HS-27A (cell line): Measurements from ENCODE around the gene EML4.

Source experiments
- DNase-seq: peaks from one replicate; pipeline ENCODE4 v3.0.0-alpha.2; 2012; ENCODE audit warnings: low read depth, missing footprints

The EML4 gene

DNA sequence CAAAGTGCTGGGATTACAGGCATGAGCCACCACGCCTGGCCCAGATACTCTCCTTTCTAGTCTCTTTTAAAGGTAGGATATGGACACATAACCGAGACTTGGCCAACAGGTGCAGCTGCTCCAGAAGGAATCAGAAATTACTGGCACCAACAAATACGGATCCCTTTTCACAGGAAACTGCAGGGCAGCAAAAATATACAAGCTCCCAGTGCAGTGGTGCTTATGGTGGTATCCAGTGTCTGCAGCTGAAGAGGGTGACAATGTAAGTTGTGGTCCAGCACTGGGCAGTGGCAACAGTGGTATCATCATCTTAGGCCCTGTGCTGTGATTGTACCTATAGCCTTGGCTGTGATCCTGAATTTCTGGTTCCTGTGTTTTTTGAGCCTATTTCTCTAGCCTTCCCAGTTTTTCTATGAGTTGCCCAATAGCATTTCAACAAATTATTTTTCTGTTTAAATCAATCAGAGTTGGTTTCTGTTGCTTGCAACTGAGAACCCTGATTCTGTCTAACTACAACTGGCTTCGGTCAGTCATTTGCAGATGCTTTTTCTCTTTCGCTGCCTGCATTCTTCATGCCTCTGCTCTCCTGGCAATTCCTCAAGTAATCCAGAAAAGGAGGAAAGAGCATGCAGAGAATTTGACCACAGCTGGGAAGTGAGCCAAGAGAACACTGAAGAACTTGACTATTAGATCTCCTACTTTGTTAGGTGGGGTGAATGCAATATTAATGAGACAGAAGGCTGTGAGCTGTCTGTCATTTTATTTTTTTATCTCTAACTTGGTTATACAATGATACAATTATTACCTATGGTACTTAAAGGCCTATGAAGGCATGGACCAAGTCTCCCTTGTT is 30.8 kb upstream of the EML4 start:
- DNase-seq, result peak; percentile 98

DNA sequence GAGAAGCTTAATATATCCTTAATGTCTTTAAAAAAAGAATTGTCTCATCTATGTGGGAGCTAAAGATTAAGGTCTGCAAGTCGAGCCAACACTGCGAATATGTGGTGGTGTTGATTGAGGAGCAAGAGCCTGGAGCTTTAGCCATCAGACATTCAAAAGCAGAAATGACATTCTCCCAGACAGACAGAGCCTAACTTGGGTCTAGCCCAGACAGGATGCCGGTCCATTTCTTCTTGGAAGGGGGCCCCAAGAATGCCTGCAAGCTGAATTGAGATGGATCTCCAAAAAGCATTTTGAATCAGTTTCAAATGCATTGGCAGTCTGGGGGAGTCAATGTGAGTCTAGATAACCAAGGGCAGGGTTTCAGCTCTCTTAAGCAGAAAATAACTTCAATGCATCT is 30.1 kb upstream of the EML4 start:
- DNase-seq, result no peak

DNA sequence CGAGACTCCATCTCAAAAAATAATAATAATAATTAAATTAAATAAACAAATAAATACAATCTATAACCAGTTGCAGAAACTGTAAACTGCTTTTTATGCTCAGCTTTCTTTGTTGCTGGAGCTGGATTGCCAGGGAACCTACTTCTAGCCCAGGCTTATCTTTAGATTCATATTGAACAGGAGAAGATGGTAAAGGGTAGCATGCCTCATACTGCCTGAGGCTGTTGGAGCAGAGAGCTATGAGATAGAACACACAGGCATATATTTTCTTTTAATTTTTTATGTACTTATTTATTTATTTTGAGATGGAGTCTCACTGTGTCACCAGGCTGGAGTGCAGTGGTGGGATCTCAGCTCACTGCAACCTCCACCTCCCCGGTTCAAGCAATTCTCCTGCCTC is 28.7 kb upstream of the EML4 start:
- no peak for DNase-seq

DNA sequence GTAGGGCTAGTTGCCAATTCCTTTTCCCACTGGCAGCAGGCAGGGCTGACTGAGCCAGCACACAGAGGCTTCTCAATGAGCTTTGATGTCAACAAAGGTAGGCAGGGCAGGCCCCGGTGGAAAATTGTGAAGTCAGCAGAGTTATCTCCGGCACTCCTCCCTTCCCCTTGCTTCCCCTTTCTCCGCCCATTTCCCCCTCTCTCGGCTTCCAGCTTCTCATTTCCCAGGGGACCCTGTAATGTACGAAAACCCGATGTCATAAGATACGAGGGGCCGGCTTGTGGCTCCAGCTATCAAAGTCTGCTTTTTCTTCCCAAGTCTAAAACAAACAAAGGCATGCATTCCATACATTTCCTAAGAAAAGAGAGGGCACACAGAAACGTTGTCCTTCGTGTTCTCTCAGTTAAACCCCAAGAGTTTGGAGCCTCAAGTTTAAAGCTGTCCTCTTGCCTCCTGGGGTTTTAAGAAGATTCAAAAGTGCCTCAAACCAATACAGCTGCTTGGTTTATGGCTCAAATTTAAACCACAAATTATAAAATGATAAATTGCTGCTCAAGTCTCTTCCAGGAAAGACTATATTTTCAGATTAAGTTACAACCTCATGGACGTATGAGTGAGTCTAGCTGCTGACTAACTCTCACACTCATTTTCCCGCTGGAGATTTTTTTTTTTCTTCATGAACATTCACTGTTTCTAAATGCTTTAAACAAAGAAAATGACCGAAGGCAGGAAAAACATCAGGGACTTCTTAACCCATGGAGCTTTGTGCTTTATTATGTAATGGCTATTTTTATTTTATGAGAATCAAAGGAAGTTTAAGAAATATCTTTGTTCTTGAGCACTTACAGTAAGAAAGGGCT is 27.2 kb upstream of the EML4 start:
- DNase-seq, result peak; percentile 76

- no peak for DNase-seq
These were observed 26.5 kb upstream of the EML4 start for GRCh38 chr2:42142547-42143184.

DNA sequence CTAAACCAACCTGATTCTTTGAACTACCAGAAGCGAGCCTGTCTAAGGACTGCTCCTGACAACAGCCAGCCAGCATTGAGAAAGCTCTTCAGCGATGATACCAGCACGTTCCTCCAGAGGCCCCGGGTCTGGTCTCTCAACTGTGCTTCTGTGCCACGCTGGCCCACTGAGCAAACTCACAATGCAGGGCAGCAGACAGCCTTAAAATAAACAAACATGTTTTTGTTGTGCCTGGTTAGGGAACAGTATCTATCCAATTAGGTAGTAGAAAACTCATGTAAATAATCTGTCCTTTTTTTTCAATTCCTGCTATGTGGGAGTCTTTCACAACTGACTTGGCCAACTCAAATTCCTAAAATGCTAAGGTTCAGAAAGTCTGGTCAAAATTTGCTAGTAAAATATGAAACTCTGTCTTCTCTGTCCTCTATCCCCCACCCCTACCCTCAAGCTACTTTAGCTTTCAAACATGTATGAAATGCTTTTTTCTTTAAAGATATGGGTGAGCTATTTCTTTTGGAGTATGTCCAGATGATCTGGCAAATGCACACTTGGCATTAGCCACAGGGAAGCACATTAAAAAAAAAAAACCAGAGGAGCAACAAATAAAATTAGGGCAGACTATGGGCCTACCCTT is 21.4 kb upstream of the EML4 start:
- DNase-seq, result no peak

- DNase-seq, result no peak
These were observed 19.0 kb upstream of the EML4 start for GRCh38 chr2:42150159-42150558.

GRCh38 chr2:42153944-42154581 is 15.1 kb upstream of the EML4 start:
- DNase-seq, result no peak

DNA sequence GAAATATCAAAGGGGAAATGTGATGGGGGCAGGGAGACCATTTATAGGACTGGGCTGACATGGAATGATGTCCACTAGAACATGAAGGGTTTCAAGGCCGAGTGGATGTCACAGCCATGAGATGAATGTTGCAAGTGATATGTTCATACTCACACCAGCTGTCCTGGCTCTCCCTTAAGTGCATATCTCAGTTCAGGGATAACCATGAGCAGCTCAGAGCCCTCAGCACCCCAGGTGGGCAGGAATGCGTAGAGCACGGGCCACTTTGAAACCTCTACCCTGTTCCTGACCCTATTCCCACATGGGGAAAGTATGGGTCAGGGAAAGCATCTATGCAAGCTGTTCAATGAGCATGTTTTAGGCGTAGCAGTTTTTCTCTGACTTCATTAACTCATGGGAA is 12.4 kb upstream of the EML4 start:
- DNase-seq, result no peak

GRCh38 chr2:42161444-42161843 is 7.7 kb upstream of the EML4 start:
- no peak for DNase-seq

GRCh38 chr2:42163444-42164045 is 5.6 kb upstream of the EML4 start:
- no peak for DNase-seq

DNA sequence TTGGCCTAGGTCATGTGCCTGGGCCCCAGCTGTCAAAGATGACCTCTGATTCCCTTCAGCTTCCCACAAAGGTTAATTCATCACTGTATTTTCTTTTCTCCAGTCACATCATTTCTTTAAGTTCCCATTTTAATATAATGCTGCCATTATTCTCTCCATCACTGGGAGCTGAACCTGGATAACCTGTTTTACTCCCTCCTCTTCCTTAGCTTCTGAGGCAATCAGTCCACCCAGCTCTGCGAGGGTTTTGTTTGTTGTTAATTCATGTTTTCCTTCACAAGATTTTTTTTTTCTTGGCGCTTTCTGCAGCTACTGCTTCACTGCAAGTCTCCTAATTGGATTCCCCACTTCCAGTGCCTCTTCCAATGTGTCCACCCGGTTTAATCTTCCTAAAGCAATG is 5.1 kb upstream of the EML4 start:
- DNase-seq, result no peak

GRCh38 chr2:42164971-42165370 is 4.2 kb upstream of the EML4 start:
- no peak for DNase-seq

DNA sequence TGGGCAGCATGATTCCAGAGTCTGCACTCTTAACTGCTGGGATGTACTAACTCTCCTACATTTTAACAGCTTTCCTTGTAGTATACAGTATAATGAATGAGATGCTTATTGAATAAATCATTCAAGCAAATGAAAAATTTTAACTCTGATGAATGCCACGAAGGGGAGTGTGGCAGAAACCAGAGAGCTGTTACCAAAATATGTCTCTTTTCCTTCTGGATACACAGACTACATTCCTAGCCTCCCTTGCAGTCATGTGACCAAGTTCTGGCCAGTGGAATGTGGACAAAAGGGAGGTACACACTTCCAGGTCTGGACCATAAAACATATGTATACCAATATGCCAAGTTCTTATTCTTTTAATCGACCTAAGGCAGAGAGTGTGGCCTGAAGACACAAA is 1.7 kb upstream of the EML4 start:
- DNase-seq, result no peak

GRCh38 chr2:42168459-42169099 is 574 bp upstream of the EML4 start:
- DNase-seq, result no peak

DNA sequence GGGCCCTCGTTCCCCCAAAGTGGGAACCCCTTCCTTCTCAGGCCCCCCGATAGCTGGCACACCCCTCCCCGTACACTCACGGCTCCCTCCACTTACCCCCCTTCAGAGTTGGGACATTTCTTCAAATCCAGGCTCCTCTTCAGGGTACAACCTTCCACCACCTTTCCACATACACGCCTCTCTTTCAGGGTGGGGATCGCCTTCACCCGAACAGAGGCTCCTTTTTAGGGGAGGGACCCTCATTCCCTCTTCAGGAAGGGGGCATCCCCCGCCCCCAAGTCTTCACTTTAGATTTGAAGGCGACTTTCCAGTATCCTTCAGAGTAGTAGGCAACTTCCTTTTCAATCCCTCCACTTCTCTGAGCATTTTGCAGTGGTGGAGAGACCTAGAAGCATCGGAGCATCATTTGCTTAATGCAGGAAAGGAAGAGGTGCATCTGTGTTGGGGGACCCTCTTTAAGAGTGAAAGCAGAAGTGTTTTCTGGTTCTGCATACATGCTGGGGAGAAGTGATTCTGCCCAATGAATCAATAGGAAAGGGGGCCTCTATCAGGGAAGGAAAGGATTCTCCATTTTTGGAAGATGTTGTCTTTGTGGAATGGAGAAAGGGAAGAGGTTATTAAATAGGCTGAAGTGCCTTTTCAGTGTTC is 845 bp downstream of the EML4 start:
- DNase-seq, result no peak

- no peak for DNase-seq
These were observed 1.7 kb downstream of the EML4 start for GRCh38 chr2:42170619-42171395.

GRCh38 chr2:42171396-42171980 is 2.3 kb downstream of the EML4 start:
- DNase-seq, result no peak

DNA sequence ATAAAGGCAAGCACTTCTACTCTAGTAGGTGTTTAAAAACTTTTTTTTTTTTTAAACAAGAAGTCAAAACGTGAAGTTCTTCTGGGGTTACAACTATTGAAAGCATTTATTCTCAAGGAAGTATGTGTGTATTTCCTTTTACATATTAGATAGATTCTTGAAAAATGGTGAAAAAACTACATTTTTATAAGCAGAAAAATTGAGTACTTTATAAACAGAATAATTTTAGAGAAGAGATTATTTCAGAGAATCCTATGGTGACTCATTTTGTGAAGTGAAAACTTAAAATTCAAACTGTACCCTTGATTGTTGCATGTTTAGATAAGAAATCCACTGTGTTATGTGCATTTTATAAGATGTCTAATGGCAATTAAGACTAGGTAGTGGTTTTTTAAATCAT is 2.9 kb downstream of the EML4 start:
- DNase-seq, result no peak
